BE2C (cell line): ENCODE results near the gene COL4A2.

ENCODE experiments used
- DNase-seq: peaks from one replicate; pipeline ENCODE4 v3.0.0-alpha.2; 2020
- H3K27me3 ChIP-seq: fragments of 250-450 bp; sonication (Bioruptor Pico); 2 replicates; pipeline ENCODE4 v1.5.1; 2020; ENCODE audit warnings: mild to moderate bottlenecking
- H3K36me3 ChIP-seq: fragments of 250-450 bp; sonication (Bioruptor Pico); 2 replicates; pipeline ENCODE4 v1.5.1; 2020; ENCODE audit warnings: mild to moderate bottlenecking
- H3K4me1 ChIP-seq: fragments of 250-450 bp; sonication (Bioruptor Pico); 2 replicates; pipeline ENCODE4 v1.5.1; 2020
- H3K4me3 ChIP-seq: 2 replicates; pipeline ENCODE4 v1.5.1; 2011; ENCODE audit warnings: low read depth, low read length
- H3K9me3 ChIP-seq: fragments of 250-450 bp; sonication (Bioruptor Pico); 2 replicates; pipeline ENCODE4 v1.5.1; 2020
- CTCF ChIP-seq: IDR thresholded peaks from 2 replicates; pipeline ENCODE4 v1.5.1; 2012; ENCODE audit warnings: mild to moderate bottlenecking, low read depth, low read length

Gene COL4A2

DNA sequence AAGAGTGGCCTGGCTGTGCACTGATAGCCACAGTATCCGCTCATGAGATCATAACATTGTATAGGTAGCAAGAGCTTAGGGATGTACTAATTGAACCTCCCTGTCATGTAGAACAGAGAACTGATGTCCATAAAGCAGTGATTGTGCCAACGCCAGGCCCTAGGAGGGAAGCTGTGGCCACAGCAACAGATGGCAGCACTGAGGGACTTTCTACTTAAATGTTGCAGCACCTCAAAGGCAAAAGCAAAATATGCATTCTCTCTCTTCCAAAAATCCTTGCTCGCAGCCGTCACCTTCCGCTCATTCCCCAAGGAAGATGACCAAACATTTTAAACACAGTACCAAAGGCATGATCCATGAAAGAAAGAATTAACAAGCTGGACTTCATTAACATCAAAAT, 32.4 kb upstream of the COL4A2 start:
- TF ChIP-seq CTCF, result no peak; the same call in 1 of the 2 replicates
- H3K36me3 ChIP-seq, result no peaks in the 10 kb centered on the region
- peaks cover 21% of the 10 kb centered on the region for H3K27me3 ChIP-seq
- no peak for DNase-seq
- H3K4me3 ChIP-seq, result no peak overlapping the region
- no peaks in the 10 kb centered on the region for H3K9me3 ChIP-seq
- H3K4me1 ChIP-seq, result no peaks in the 10 kb centered on the region

GRCh38 chr13:110275931-110276552, 31.0 kb upstream of the COL4A2 start:
- no peak for TF ChIP-seq CTCF
- no peaks in the 10 kb centered on the region for H3K4me1 ChIP-seq
- H3K4me3 ChIP-seq, result no peak overlapping the region
- H3K27me3 ChIP-seq, result peaks cover 26% of the 10 kb centered on the region
- DNase-seq, result no peak
- no peaks in the 10 kb centered on the region for H3K9me3 ChIP-seq
- no peaks in the 10 kb centered on the region for H3K36me3 ChIP-seq

DNA sequence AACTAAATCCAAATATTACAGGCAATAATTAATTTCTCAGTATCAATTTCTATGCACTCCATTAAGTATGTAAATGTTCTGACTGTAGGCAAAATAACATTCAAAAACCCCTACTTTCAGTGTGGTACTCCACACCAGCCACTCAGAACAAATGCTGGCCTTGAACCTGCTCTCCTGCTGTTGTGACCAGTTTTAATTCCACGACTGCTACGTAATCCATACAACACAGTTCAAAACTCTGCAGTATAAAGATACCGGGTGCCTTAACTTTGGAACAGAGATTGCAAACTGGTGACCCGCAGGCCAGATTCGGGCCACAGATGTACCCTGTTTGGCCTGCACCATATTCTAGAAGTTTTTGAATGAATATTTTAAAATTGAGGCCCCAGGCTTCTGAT, 30.5 kb upstream of the COL4A2 start:
- H3K4me1 ChIP-seq, result no peaks in the 10 kb centered on the region
- no peak overlapping the region for H3K4me3 ChIP-seq
- H3K36me3 ChIP-seq, result no peaks in the 10 kb centered on the region
- no peak for DNase-seq
- no peak for TF ChIP-seq CTCF
- H3K27me3 ChIP-seq, result peaks cover 25% of the 10 kb centered on the region
- H3K9me3 ChIP-seq, result no peaks in the 10 kb centered on the region

GRCh38 chr13:110277357-110277975, 29.6 kb upstream of the COL4A2 start:
- Histone ChIP-seq H3K27me3 (peaks cover 20% of the 10 kb centered on the region), H3K4me3 (no peak overlapping the region), H3K9me3 (no peaks in the 10 kb centered on the region), H3K36me3 (no peaks in the 10 kb centered on the region), H3K4me1 (no peaks in the 10 kb centered on the region)
- no peak for DNase-seq
- TF ChIP-seq CTCF, result no peak

DNA sequence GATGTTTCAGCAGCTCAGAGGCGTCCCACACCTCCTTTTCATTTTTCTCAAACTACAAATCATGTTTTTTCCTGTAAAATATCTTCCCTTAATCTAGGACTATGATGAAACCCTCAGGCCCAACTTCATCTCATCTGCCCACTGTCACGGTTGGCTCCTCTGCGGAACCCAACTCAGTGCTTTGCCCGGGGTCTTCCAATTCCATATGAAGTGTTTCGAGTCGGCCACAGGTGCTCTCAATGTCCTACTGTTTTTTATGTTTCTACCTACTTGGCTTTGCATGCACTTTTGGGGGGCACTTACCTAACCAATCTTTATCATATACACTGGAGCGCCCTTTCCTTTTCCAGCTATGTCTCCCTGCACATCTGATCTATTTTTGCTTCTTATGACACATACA, 28.2 kb upstream of the COL4A2 start:
- DNase-seq, result no peak
- H3K4me1 ChIP-seq, result no peaks in the 10 kb centered on the region
- no peak overlapping the region for H3K4me3 ChIP-seq
- H3K27me3 ChIP-seq, result peaks cover 20% of the 10 kb centered on the region
- no peaks in the 10 kb centered on the region for H3K9me3 ChIP-seq
- no peak for TF ChIP-seq CTCF
- H3K36me3 ChIP-seq, result no peaks in the 10 kb centered on the region

DNA sequence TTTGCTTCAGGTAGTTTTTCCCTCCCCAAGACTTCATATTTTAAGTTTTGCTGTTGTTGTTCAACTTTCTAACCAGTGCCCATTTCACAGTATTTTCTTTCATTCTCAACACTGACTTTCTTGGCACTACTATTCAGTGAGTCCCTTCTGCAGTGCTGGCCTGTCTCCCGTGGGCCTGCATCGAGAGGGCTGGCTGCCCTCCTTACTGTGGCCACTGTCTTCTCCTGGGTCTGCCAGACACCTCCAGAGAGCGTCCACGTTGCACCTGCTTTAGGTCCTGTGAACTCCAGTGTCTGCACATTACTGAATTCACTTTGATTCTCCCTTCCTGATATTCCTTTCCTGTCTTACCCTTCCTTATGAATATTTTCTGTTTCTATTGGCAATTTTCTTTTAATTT, 27.4 kb upstream of the COL4A2 start:
- no peak for TF ChIP-seq CTCF
- DNase-seq, result no peak
- H3K36me3 ChIP-seq, result no peaks in the 10 kb centered on the region
- H3K4me1 ChIP-seq, result no peaks in the 10 kb centered on the region
- H3K27me3 ChIP-seq, result peaks cover 20% of the 10 kb centered on the region
- no peaks in the 10 kb centered on the region for H3K9me3 ChIP-seq
- no peak overlapping the region for H3K4me3 ChIP-seq
